Activated B cell treated with CpG ODN at 0.5 μM for 24 hours (primary cell): ENCODE data around the gene CADPS2. TPM values are rescaled to one million over a fixed set of nuclear protein-coding genes. Genes with fewer than 3 reads are reported as not detected.

Source experiments
- ATAC-seq: fragments of 200-7000 bp; cut with Tn5 transposase; one replicate; pipeline ENCODE4 v1.10.0; 2021; ENCODE audit warnings: low read depth, mild to moderate bottlenecking, moderate library complexity
- CTCF ChIA-PET: fragments of 350-600 bp; sonication (Branson Sonifier 250); formaldehyde crosslinking; loops from one replicate; lab custom pipeline; 2021; ENCODE audit warnings: antibody characterized with exemption; lab: Charles Lee
- POLR2A ChIA-PET: fragments of 350-600 bp; sonication (Branson Sonifier 250); formaldehyde crosslinking; loops from one replicate; lab custom pipeline; 2021; ENCODE audit warnings: antibody characterized with exemption; lab: Charles Lee
- DNase-seq: peaks from one replicate; pipeline ENCODE4 v3.0.0; 2022
- H3K27ac Mint-ChIP-seq: one replicate; pipeline ENCODE4 v1.8.0; 2020; ENCODE audit warnings: mixed read lengths
- H3K27me3 Mint-ChIP-seq: one replicate; pipeline ENCODE4 v1.8.0; 2021; ENCODE audit warnings: mixed read lengths
- H3K36me3 Mint-ChIP-seq: one replicate; pipeline ENCODE4 v1.8.0; 2021; ENCODE audit warnings: low read depth, mixed read lengths
- H3K4me1 Mint-ChIP-seq: one replicate; pipeline ENCODE4 v1.8.0; 2021; ENCODE audit warnings: mixed read lengths
- H3K4me3 Mint-ChIP-seq: one replicate; pipeline ENCODE4 v1.8.0; 2020; ENCODE audit warnings: mild to moderate bottlenecking, mixed read lengths
- H3K9me3 Mint-ChIP-seq: one replicate; pipeline ENCODE4 v1.8.0; 2020; ENCODE audit warnings: mixed read lengths
- CTCF ChIP-seq: fragments of 200-600 bp; IDR thresholded peaks from one replicate; pipeline ENCODE4 v1.8.0; 2022; ENCODE audit warnings: antibody characterized with exemption, mild to moderate bottlenecking
- intact Hi-C: fragments of 100-400 bp; cut with micrococcal nuclease; formaldehyde crosslinking; loops from one replicate; pipeline ENCODE4 v1.15.1; 2024
- total RNA-seq: library from RNA; stranded (reverse); gene quantifications from 2 replicates; pipeline ENCODE4 v1.2.3, GENCODE V29; 2022

CADPS2 gene
- total RNA-seq, 1 donor from 2014 or later: not detected

GRCh38 chr7:122756860-122757259 lies 129.4 kb downstream of the CADPS2 start:
- Mint-ChIP-seq H3K27me3 (no peaks in the 10 kb centered on the region), H3K27ac (no peak overlapping the region), H3K36me3 (no peaks in the 10 kb centered on the region), H3K9me3 (peaks cover 7% of the 10 kb centered on the region), H3K4me3 (no peak overlapping the region), H3K4me1 (no peaks in the 10 kb centered on the region)
- DNase-seq (no peak), ATAC-seq (no peak)
- intact Hi-C loops: no loop called here
- TF ChIP-seq CTCF: no peak
- ChIA-PET CTCF (no interaction called here), POLR2A (no interaction called here)

- ATAC-seq (no peak), DNase-seq (no peak)
- Mint-ChIP-seq H3K9me3 (peaks cover 2% of the 10 kb centered on the region), H3K36me3 (no peaks in the 10 kb centered on the region), H3K4me1 (no peaks in the 10 kb centered on the region), H3K4me3 (no peak overlapping the region), H3K27ac (no peak overlapping the region), H3K27me3 (no peaks in the 10 kb centered on the region)
- CTCF ChIA-PET: no interaction called here
- POLR2A ChIA-PET: no interaction called here
- intact Hi-C loops: no loop called here
- TF ChIP-seq CTCF: no peak
These were observed 130.6 kb downstream of the CADPS2 start for GRCh38 chr7:122755696-122756095.

GRCh38 chr7:122752583-122752982 lies 133.7 kb downstream of the CADPS2 start:
- H3K4me1 Mint-ChIP-seq: no peaks in the 10 kb centered on the region
- no peak overlapping the region for H3K27ac Mint-ChIP-seq
- DNase-seq (no peak), ATAC-seq (no peak)
- no peak overlapping the region for H3K4me3 Mint-ChIP-seq
- POLR2A ChIA-PET: no interaction called here
- peaks cover 2% of the 10 kb centered on the region for H3K9me3 Mint-ChIP-seq
- no peak for TF ChIP-seq CTCF
- H3K36me3 Mint-ChIP-seq: no peaks in the 10 kb centered on the region
- intact Hi-C loops: no loop called here
- H3K27me3 Mint-ChIP-seq: no peaks in the 10 kb centered on the region
- CTCF ChIA-PET: no interaction called here

- Mint-ChIP-seq H3K4me3 (no peak overlapping the region), H3K27ac (no peak overlapping the region), H3K27me3 (no peaks in the 10 kb centered on the region), H3K4me1 (no peaks in the 10 kb centered on the region), H3K36me3 (no peaks in the 10 kb centered on the region), H3K9me3 (peaks cover 2% of the 10 kb centered on the region)
- intact Hi-C loops: no loop called here
- CTCF ChIA-PET: no interaction called here
- no peak for TF ChIP-seq CTCF
- DNase-seq (no peak), ATAC-seq (no peak)
- POLR2A ChIA-PET: no interaction called here
These were observed 135.9 kb downstream of the CADPS2 start for GRCh38 chr7:122750389-122750788.

- no peaks in the 10 kb centered on the region for H3K27me3 Mint-ChIP-seq
- intact Hi-C loops: no loop called here
- ChIA-PET CTCF (no interaction called here), POLR2A (no interaction called here)
- DNase-seq: no peak
- no peak for ATAC-seq
- H3K36me3 Mint-ChIP-seq: no peaks in the 10 kb centered on the region
- H3K9me3 Mint-ChIP-seq: no peaks in the 10 kb centered on the region
- TF ChIP-seq CTCF: no peak
- H3K4me3 Mint-ChIP-seq: no peak overlapping the region
- no peaks in the 10 kb centered on the region for H3K4me1 Mint-ChIP-seq
- H3K27ac Mint-ChIP-seq: no peak overlapping the region
These were observed 138.1 kb downstream of the CADPS2 start for GRCh38 chr7:122748195-122748594.
